Immature natural killer cell (primary cell): Measurements from ENCODE around the gene DTX4. TPM values are rescaled to one million over a fixed set of nuclear protein-coding genes. Genes with fewer than 3 reads are reported as not detected.

ENCODE experiments used
- DNase-seq, 3 donors: peaks; one replicate each; pipeline ENCODE4 v3.0.0; 2022; ENCODE audit warnings: mixed read lengths in 1 of 3
- H3K27ac Mint-ChIP-seq, 6 donors: one replicate each; pipeline ENCODE4 v1.8.0; 2020; ENCODE audit warnings: mixed read lengths in 6 of 6, mild to moderate bottlenecking in 5 of 6, inconsistent platforms in 4 of 6, moderate library complexity in 3 of 6
- H3K27me3 Mint-ChIP-seq, 3 donors: one replicate each; pipeline ENCODE4 v1.8.0; 2020 to 2021; ENCODE audit warnings: low read depth in 3 of 3, mild to moderate bottlenecking in 3 of 3, mixed read lengths in 3 of 3, moderate library complexity in 3 of 3, inconsistent platforms in 1 of 3
- H3K36me3 Mint-ChIP-seq, 3 donors: one replicate each; pipeline ENCODE4 v1.8.0; 2020; ENCODE audit warnings: mixed read lengths in 3 of 3, inconsistent platforms in 2 of 3, mild to moderate bottlenecking in 2 of 3
- H3K4me1 Mint-ChIP-seq, 2 donors: one replicate each; pipeline ENCODE4 v1.8.0; 2020; ENCODE audit warnings: inconsistent platforms in 2 of 2, mild to moderate bottlenecking in 2 of 2, mixed read lengths in 2 of 2, moderate library complexity in 1 of 2
- H3K4me3 Mint-ChIP-seq, 5 donors: one replicate each; pipeline ENCODE4 v1.8.0; 2020; ENCODE audit warnings: mild to moderate bottlenecking in 5 of 5, mixed read lengths in 5 of 5, inconsistent platforms in 3 of 5, moderate library complexity in 3 of 5
- H3K9me3 Mint-ChIP-seq, 6 donors: one replicate each; pipeline ENCODE4 v1.8.0; 2020; ENCODE audit warnings: mild to moderate bottlenecking in 6 of 6, mixed read lengths in 6 of 6, inconsistent platforms in 4 of 6, moderate library complexity in 3 of 6
- polyA plus RNA-seq, 3 donors: library from polyadenylated mRNA; unstranded; fragments of 300-500 nt; fragmentation: Illumina TruSeq; gene quantifications; one replicate each; pipeline ENCODE4 v1.2.3, GENCODE V29; 2021

DTX4 gene
- polyA plus RNA-seq, 3 donors from 2014 or later: 0.16 to 1.2 (median 0.22) TPM

DNA sequence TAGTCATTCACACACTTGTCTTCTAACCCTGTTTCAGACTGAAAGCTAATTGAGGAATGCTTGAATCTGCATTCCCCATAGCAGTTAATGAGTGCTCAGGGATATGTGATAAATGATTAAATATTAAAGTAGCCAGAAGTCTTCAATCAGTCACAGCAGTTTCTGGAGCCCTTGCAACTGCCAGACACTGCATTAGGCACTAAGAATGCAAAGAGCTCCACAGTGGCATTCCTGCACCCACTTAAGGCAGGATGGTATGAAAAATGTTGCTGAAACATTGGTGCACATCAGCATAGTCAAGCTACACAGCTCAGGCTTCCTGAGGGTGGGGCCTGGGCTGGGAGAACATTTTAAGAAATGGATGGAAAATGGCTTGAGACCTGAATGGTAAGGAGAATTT, 6.5 kb downstream of the DTX4 start:
- no peak overlapping the region for H3K27ac Mint-ChIP-seq
- no peaks in the 10 kb centered on the region for H3K9me3 Mint-ChIP-seq

DNA sequence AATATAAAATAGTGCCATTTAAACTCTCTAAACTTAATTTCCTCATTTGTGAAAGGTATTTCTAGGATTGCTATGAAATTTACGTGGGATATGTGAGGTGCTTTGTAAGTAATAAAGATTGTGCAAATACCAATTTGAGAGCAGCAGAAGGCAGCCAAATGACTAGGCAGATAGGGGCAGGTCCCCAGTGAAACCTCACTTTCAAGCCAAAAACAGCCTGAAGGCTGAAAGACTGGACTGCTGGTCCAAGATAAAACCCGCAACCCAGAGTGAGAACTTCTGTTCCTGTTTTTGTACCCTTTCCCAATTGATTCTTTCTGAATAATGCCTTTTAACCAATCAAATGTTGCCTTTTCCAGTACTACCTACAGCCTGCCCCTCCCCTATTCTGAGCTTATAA, 7.2 kb downstream of the DTX4 start:
- H3K36me3 Mint-ChIP-seq: no peaks in the 10 kb centered on the region
- H3K27me3 Mint-ChIP-seq: peaks cover 3 to 6% (median 5%) of the 10 kb centered on the region in 3 donors
- no peaks in the 10 kb centered on the region for H3K4me1 Mint-ChIP-seq
- H3K4me3 Mint-ChIP-seq: no peak overlapping the region
- no peaks in the 10 kb centered on the region for H3K9me3 Mint-ChIP-seq
- DNase-seq: no peak
- no peak overlapping the region for H3K27ac Mint-ChIP-seq

More for the DNA sequence above, 6.5 kb downstream of the DTX4 start:
- H3K27me3 Mint-ChIP-seq: peaks cover 5 to 7% (median 6%) of the 10 kb centered on the region in 3 donors
- H3K4me1 Mint-ChIP-seq: no peaks in the 10 kb centered on the region
- H3K36me3 Mint-ChIP-seq: no peaks in the 10 kb centered on the region
- H3K4me3 Mint-ChIP-seq: no peak overlapping the region
- no peak for DNase-seq

DNA sequence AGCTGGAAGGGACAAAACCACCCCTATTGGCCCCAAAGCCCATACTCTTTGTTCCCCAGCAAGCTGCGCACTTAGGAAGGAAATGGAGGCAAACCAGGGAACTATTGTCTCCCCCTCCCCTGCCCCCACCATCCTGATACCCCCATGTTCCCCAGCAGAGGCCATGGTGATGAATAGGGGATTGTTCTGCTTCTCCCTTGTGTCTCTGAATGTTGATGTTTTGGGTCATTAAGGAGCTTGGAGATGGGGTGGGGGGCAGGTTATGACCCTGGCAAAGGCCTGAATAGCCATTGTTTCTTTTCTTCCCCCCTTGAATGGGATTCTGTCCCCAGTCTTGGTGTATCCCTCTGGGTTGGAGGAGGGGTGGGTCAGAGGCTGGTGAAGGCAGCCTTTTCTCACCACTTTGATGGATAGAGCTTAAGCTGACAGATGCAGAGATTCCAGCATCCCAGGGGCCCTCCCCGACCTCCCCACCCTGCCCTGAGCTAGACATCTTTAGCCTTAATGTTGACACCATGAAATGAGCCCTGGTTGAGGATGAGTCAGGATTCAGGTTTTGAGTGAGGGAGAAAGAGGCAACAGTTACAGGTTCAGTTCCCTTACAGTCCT, 8.3 kb downstream of the DTX4 start:
- H3K4me3 Mint-ChIP-seq: no peak overlapping the region
- H3K36me3 Mint-ChIP-seq: no peaks in the 10 kb centered on the region
- H3K9me3 Mint-ChIP-seq: no peaks in the 10 kb centered on the region
- H3K27me3 Mint-ChIP-seq: peaks cover 2 to 6% (median 4%) of the 10 kb centered on the region in 3 donors
- no peak overlapping the region for H3K27ac Mint-ChIP-seq
- no peaks in the 10 kb centered on the region for H3K4me1 Mint-ChIP-seq
- DNase-seq: no peak

DNA sequence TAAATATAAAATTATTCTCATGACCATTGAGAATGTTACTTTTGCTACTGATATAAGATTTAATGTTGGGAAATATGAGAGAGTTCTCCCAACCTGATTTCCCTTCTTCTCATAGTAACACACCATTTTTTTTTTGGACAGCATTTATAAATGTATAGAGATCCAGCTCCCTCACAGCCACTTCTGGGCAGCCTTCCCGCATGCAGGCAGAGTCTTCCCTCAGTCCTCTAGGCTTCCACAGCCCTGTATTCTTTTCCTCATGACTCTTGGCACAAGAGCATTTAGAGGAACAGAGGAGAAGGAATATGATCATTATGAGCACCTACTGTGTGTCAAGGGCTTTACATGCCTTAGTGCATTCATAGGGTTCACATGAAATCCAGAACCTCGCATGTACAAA, 9.0 kb downstream of the DTX4 start:
- Mint-ChIP-seq H3K36me3 (no peaks in the 10 kb centered on the region), H3K4me3 (no peak overlapping the region), H3K27ac (no peak overlapping the region), H3K4me1 (no peaks in the 10 kb centered on the region), H3K9me3 (no peaks in the 10 kb centered on the region), H3K27me3 (peaks cover 2 to 6% (median 4%) of the 10 kb centered on the region in 3 donors)
- DNase-seq: no peak

DNA sequence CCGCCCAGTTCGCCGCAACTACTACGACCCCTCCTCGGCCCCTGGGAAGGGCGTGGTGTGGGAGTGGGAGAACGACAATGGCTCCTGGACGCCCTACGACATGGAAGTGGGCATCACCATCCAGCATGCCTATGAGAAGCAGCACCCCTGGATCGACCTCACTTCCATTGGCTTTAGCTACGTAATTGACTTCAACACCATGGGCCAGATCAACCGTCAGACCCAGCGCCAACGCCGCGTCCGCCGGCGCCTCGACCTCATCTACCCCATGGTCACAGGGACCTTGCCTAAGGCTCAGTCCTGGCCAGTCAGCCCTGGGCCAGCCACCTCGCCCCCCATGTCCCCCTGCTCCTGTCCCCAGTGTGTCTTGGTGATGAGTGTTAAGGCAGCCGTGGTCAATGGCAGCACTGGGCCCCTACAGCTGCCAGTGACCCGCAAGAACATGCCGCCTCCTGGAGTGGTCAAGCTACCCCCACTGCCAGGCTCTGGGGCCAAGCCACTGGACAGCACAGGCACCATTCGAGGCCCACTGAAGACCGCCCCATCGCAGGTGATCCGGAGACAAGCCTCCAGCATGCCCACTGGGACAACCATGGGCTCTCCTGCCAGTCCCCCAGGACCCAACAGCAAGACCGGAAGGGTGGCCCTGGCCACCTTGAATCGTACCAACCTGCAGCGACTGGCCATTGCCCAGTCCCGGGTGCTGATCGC, 10.0 kb downstream of the DTX4 start:
- DNase-seq: no peak
- H3K36me3 Mint-ChIP-seq: no peaks in the 10 kb centered on the region
- H3K4me3 Mint-ChIP-seq: no peak overlapping the region
- no peaks in the 10 kb centered on the region for H3K9me3 Mint-ChIP-seq
- H3K27ac Mint-ChIP-seq: no peak overlapping the region
- H3K27me3 Mint-ChIP-seq: peaks cover 2 to 8% (median 4%) of the 10 kb centered on the region in 3 donors
- no peaks in the 10 kb centered on the region for H3K4me1 Mint-ChIP-seq

DNA sequence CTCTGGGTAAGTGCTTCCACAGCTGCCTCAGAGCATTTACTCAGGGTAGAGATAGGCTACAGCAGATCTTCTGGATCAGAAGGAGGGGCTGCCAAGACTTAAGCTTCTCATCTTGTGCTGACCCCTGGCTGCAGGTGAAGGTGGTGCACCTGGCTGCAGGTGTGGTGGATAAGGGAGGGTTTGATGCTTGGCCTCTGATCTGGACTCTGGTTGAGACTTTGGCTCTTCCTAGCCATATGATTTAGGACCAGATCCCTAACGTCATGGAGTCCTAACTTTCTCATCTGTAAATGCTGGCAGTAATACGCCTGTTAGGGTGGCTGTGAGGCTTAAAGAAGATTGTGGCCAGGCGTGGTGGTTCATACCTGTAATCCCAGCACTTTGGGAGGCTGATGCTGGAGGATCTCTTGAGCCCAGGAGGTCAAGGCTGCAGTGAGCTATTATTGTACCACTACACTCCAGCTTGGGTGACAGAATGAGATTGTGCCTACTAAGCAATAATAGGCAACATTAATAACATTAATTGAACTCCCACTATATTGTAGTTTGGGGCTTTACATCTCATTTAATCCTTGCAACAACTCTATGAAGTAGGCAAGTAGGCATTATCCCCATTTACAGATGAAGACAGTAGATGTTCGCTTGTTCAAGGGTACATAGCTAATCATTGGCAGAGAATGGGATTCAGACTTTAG, 10.7 kb downstream of the DTX4 start:
- Mint-ChIP-seq H3K9me3 (no peaks in the 10 kb centered on the region), H3K27me3 (peaks cover 2 to 7% (median 4%) of the 10 kb centered on the region in 3 donors), H3K4me1 (no peaks in the 10 kb centered on the region), H3K36me3 (no peaks in the 10 kb centered on the region), H3K4me3 (no peak overlapping the region), H3K27ac (no peak overlapping the region)
- no peak for DNase-seq

DNA sequence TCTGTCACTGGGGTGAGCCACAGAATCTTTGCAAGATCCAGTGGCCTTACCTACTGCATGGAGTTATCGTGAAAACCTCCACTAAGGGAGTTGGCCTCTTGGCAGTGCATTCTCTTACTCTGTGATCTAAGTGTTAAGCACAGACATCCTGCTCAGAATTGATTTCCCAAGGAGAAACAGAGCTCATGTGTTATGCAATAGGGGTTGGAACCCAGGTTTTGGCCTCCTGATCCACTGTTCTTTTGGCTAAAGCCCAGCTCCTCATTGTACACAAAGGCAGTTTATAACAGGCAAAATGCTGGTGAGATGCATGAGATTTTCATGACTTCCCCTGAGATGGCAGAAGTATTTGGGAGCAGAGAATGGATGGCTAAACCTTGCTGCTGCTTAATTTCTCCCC, 11.8 kb downstream of the DTX4 start:
- Mint-ChIP-seq H3K4me3 (no peak overlapping the region), H3K4me1 (no peaks in the 10 kb centered on the region), H3K27me3 (peaks cover 2 to 4% (median 4%) of the 10 kb centered on the region in 3 donors), H3K27ac (no peak overlapping the region), H3K9me3 (no peaks in the 10 kb centered on the region), H3K36me3 (no peaks in the 10 kb centered on the region)
- DNase-seq: no peak

DNA sequence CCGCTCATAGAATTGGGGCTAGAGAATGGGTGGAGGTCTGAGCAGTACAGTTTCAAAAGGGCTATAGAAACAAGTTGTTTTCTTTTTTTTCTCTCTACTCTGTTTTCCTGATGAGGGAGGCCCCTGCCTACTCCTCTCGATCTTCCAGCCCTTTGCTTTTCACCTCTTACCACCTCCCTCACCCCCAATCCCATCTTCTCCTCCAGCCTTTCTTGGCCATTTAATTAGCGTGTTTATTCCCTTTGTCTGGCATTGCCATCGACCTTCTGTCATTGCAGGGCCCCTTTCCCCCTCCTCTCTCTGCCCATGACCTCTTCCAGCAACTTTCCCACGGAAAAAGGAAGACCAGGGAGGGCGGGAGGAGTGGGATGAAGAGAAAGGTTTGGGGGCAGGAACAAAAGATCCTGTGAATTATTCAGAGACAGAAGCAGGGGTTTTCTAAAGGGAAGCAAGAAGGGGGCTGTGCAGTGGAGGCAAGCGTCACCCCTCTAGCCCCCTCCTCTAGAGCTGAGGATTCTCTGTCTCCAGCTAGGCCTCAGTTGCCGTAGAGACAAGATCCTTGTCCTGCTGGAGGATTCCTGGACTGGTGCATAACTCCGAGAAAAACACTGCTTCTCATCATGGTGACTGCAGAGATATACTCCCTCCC, 12.9 kb downstream of the DTX4 start:
- H3K36me3 Mint-ChIP-seq: no peaks in the 10 kb centered on the region
- no peak for DNase-seq
- no peak overlapping the region for H3K27ac Mint-ChIP-seq
- H3K9me3 Mint-ChIP-seq: no peaks in the 10 kb centered on the region
- H3K4me1 Mint-ChIP-seq: no peaks in the 10 kb centered on the region
- H3K4me3 Mint-ChIP-seq: no peak overlapping the region
- peaks cover 0 to 7% (median 2%) of the 10 kb centered on the region in 3 donors for H3K27me3 Mint-ChIP-seq

DNA sequence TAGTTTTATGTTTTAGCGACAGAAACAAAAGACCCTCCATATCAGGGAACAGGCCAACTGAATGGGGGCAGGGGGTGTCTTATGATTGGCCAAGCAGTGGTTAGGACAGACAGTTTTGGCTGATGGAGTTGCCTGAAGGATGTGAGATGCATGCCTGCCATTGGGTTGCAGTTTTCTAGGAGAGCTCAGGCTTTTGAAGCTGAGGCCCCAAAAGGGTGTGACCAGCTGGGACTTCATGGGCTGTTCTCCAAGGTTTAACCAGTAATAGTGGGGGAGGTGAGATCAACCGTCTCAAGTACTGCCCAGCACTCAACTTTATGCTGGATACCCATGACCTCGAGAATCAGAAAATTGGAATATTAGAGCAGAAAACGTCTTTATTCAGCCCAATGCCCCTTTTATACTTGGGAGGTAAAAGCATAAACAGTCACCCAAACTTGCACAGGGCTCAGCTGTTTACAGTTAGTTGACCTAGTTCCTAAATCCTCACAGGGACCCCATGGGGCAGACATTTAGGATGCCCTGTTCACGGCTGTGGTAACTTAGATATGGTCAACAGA, 13.5 kb downstream of the DTX4 start:
- no peak for DNase-seq
- Mint-ChIP-seq H3K27ac (no peak overlapping the region), H3K36me3 (no peaks in the 10 kb centered on the region), H3K27me3 (peaks cover 0 to 7% (median 0%) of the 10 kb centered on the region in 3 donors), H3K9me3 (no peaks in the 10 kb centered on the region), H3K4me3 (no peak overlapping the region), H3K4me1 (no peaks in the 10 kb centered on the region)

DNA sequence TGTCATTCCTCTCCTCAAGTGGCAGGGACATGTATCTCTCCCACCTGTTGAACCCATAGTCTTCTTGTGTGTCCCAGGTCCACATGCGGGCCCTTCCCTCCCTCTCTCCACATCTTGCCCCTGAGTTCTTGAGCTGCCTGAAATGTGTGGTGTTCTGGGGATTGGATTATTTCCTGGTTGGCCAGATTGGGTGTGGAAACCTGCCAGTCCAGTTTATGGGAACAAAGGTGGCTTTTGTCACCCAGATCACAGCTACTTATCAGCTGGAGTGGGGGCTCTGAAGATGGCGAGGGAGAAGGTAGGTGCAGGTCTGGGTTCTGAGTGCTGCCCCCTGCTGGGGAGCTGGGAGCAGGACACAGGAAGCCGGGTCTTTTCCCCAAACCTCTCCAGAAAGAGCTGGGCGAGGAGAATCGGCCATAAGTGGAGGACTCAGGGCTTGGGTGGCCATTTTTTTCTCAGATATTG, 14.2 kb downstream of the DTX4 start:
- H3K27ac Mint-ChIP-seq: no peak overlapping the region
- peaks cover 0 to 7% (median 0%) of the 10 kb centered on the region in 3 donors for H3K27me3 Mint-ChIP-seq
- H3K9me3 Mint-ChIP-seq: no peaks in the 10 kb centered on the region
- no peak overlapping the region for H3K4me3 Mint-ChIP-seq
- DNase-seq: peak; percentile 37 to 53 (median 42)
- H3K36me3 Mint-ChIP-seq: no peaks in the 10 kb centered on the region
- no peaks in the 10 kb centered on the region for H3K4me1 Mint-ChIP-seq

DNA sequence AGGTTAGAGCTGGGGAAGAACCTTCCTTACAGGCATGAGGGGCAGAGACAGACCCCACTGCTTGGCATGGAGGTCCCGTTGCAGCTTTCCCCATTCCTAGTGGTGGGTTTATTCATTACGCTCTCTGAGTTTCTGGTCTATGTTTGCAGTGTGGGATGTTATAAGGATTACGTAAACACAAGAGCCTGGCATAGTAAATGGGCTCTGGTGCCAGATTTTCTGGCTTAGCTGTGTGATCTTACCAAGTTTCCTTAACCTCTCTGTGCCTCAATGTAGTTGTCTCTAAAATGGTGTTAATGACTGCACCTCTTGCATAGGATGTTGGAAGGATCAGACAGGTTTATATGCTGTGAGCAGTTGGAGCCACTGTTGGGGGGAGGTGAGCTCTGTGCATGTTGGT, 15.1 kb downstream of the DTX4 start:
- Mint-ChIP-seq H3K4me1 (no peaks in the 10 kb centered on the region), H3K27me3 (peaks cover 0 to 7% (median 0%) of the 10 kb centered on the region in 3 donors), H3K9me3 (no peaks in the 10 kb centered on the region), H3K36me3 (no peaks in the 10 kb centered on the region), H3K4me3 (no peak overlapping the region), H3K27ac (no peak overlapping the region)
- DNase-seq: no peak

DNA sequence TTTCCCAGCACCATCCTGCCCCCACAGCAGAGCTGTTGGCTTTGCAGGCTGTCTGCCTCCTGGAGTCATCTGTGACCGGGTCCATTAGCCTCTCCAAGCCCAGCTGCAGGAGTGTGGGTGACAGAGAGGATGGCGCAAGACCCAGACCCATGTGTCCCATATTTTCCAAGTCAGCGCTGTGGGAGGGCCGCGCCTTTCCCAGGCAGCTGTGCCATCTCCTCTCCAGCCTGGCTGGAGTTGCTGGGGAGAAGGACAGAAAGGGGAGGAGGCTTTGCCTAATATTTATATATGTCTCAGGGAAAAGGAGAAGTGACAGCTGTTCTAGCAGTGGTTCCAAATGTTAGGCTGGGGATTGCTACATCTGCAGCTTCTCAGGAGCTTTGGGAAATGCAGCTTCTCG, 15.7 kb downstream of the DTX4 start:
- Mint-ChIP-seq H3K4me3 (no peak overlapping the region), H3K4me1 (no peaks in the 10 kb centered on the region), H3K9me3 (no peaks in the 10 kb centered on the region), H3K27me3 (peaks cover 0 to 7% (median 0%) of the 10 kb centered on the region in 3 donors), H3K27ac (no peak overlapping the region), H3K36me3 (no peaks in the 10 kb centered on the region)
- DNase-seq: no peak

DNA sequence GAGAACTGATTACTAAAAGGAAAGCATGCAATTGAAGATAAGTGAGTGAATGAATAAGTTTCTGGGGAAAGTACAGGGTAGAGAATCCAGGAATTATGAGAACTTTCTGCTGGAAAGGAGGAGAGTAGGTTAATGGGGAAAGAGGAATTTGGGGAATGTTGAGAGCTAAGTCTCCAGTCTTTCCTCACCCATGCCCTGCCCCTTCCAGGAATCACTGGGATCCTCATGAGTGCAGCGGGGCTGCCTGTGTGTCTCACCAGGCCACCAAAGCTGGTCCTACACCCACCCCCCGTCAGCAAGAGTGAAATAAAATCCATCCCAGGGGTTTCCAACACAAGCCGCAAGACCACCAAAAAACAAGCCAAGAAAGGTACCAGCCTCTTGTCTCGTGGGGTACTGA, 17.0 kb downstream of the DTX4 start:
- H3K27ac Mint-ChIP-seq: no peak overlapping the region
- no peaks in the 10 kb centered on the region for H3K4me1 Mint-ChIP-seq
- no peak for DNase-seq
- no peak overlapping the region for H3K4me3 Mint-ChIP-seq
- no peaks in the 10 kb centered on the region for H3K36me3 Mint-ChIP-seq
- no peaks in the 10 kb centered on the region for H3K9me3 Mint-ChIP-seq
- H3K27me3 Mint-ChIP-seq: peaks cover 0 to 9% (median 0%) of the 10 kb centered on the region in 3 donors

DNA sequence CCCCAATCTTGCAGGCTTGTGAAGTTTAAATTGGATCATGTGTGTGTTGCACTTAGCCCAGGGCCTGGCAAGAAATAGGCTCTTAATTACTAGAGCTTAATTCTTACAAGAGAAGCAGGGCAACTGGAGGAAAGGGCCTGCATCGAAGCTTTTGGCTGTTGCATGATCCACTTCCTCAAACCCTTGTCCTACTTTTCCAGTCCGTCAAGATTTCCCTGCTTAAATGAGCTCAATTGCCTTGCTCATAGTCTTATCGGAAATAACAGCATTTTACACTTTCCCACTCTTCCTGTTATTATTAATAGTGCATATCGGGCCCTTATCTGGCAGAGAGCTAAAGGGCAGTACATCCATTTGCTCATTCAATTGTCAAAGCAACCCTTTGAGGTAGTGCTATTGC, 18.1 kb downstream of the DTX4 start:
- H3K4me1 Mint-ChIP-seq: no peaks in the 10 kb centered on the region
- no peak overlapping the region for H3K4me3 Mint-ChIP-seq
- peaks cover 0 to 11% (median 1%) of the 10 kb centered on the region in 3 donors for H3K27me3 Mint-ChIP-seq
- H3K27ac Mint-ChIP-seq: no peak overlapping the region
- H3K9me3 Mint-ChIP-seq: no peaks in the 10 kb centered on the region
- H3K36me3 Mint-ChIP-seq: no peaks in the 10 kb centered on the region
- DNase-seq: no peak
